Keratinocyte (primary cell): Measurements from ENCODE around the gene ENDOU. TPM values are rescaled to one million over a fixed set of nuclear protein-coding genes. Genes with fewer than 3 reads are reported as not detected.

Experiments
- DNase-seq: peaks from one replicate; pipeline ENCODE4 v3.0.0-alpha.2; 2011; ENCODE audit warnings: low read depth, missing footprints, low spot score
- FAIRE-seq: peaks from 2 replicates; lab custom pipeline; 2011; peaks lifted over from hg19 to GRCh38; lab: Jason Lieb, UNC
- H2AFZ ChIP-seq: 2 replicates; pipeline ENCODE4 v1.6.0; 2012; ENCODE audit warnings: low read length, control low read depth, inconsistent platforms; ENCODE audit not compliant: control insufficient read depth
- H3K27ac ChIP-seq: 2 replicates; pipeline ENCODE4 v1.5.1; 2011; ENCODE audit warnings: low read length; ENCODE audit not compliant: control insufficient read depth, insufficient read depth
- H3K27me3 ChIP-seq: 3 replicates; pipeline ENCODE4 v1.6.0; 2011; ENCODE audit warnings: low read length; ENCODE audit not compliant: control insufficient read depth, insufficient read depth; ENCODE audit errors: extremely low read depth
- H3K36me3 ChIP-seq, 2 experiments: 2 replicates in 1 of 2; 3 replicates in 1 of 2; pipeline ENCODE4 v1.5.1; 2011; ENCODE audit warnings: low read length in 2 of 2, mild to moderate bottlenecking in 1 of 2; ENCODE audit not compliant: control insufficient read depth in 2 of 2, insufficient read depth in 2 of 2; ENCODE audit errors: extremely low read depth in 1 of 2
- H3K4me1 ChIP-seq: 3 replicates; pipeline ENCODE4 v1.5.1; 2011; ENCODE audit warnings: low read length; ENCODE audit not compliant: control insufficient read depth, insufficient read depth; ENCODE audit errors: extremely low read depth
- H3K4me2 ChIP-seq: 3 replicates; pipeline ENCODE4 v1.6.0; 2011; ENCODE audit warnings: low read depth, low read length; ENCODE audit not compliant: control insufficient read depth, insufficient read depth; ENCODE audit errors: extremely low read depth
- H3K4me3 ChIP-seq, 3 experiments: fragments of 200-600 bp in 1 of 3; sonication (generic) in 1 of 3; 2 replicates in 2 of 3; 3 replicates in 1 of 3; pipeline ENCODE4 v1.5.1; 2011 to 2016; ENCODE audit warnings: low read length in 3 of 3, mild to moderate bottlenecking in 3 of 3, control low read depth in 2 of 3, inconsistent platforms in 1 of 3, low read depth in 1 of 3, mixed read lengths in 1 of 3, mixed run types in 1 of 3, moderate library complexity in 1 of 3; ENCODE audit not compliant: control insufficient read depth in 2 of 3, insufficient read depth in 2 of 3; ENCODE audit errors: extremely low read depth in 1 of 3
- H3K79me2 ChIP-seq: 2 replicates; pipeline ENCODE4 v1.6.0; 2012; ENCODE audit warnings: low read length; ENCODE audit not compliant: control insufficient read depth, insufficient read depth
- H3K9ac ChIP-seq: 3 replicates; pipeline ENCODE4 v1.6.0; 2011; ENCODE audit warnings: low read length; ENCODE audit not compliant: control insufficient read depth, insufficient read depth; ENCODE audit errors: extremely low read depth
- H3K9me1 ChIP-seq: 3 replicates; pipeline ENCODE4 v1.6.0; 2011; ENCODE audit warnings: low read length; ENCODE audit not compliant: control insufficient read depth, insufficient read depth; ENCODE audit errors: extremely low read depth
- H3K9me3 ChIP-seq: 2 replicates; pipeline ENCODE4 v1.5.1; 2012; ENCODE audit warnings: low read depth, low read length; ENCODE audit not compliant: control insufficient read depth
- H4K20me1 ChIP-seq: 3 replicates; pipeline ENCODE4 v1.6.0; 2011; ENCODE audit warnings: low read length; ENCODE audit not compliant: control insufficient read depth, insufficient read depth; ENCODE audit errors: extremely low read depth
- CTCF ChIP-seq, 3 experiments: IDR thresholded peaks in 1 of 3; conservative IDR thresholded peaks in 1 of 3; optimal IDR thresholded peaks in 1 of 3; 2 replicates in 2 of 3; 3 replicates in 1 of 3; pipeline versions ENCODE3 to v1.5.1; 2011; ENCODE audit warnings: low read length in 3 of 3, mild to moderate bottlenecking in 3 of 3, moderate library complexity in 2 of 3, control low read depth in 1 of 3, inconsistent platforms in 1 of 3; ENCODE audit not compliant: insufficient read depth in 2 of 3; ENCODE audit errors: extremely low read depth in 1 of 3
- EZH2 ChIP-seq: IDR thresholded peaks from one replicate; pipeline ENCODE4 v1.6.1; 2012; ENCODE audit warnings: inconsistent platforms, mild to moderate bottlenecking, low read length, moderate library complexity
- dilution Hi-C: fragments of 300-500 bp; cut with MboI; formaldehyde crosslinking; loops from one replicate; pipeline ENCODE4 v1.7.0; 2020; ENCODE audit warnings: low sequenced_read_pairs; ENCODE audit not compliant: extremely low pct_ligation_motif_present
- polyA plus RNA-seq, 5 experiments: library from polyadenylated mRNA; depleted of rRNA in 3 of 5; stranded (reverse) in 3 of 5; stranded (forward) in 1 of 5; unstranded in 1 of 5; fragments of >200 nt; gene quantifications; 1 replicate in 1 of 5; 2 replicates in 3 of 5; 3 replicates in 1 of 5; pipeline versions ENCODE4 v1.2.1 to v1.2.3, GENCODE V29; 2011 to 2012; ENCODE audit warnings: missing spikeins in 2 of 5, low read depth in 1 of 5, low replicate concordance in 1 of 5

Gene ENDOU
- polyA plus RNA-seq, 1 donor (not counting 4 experiments of a cell fraction or from before 2014, with no cell fraction given): 0.33 TPM

- dilution Hi-C loops: no loop called here
These were observed 15.0 kb downstream of the ENDOU start for GRCh38 chr12:47710278-47710677.

GRCh38 chr12:47709671-47710070 lies 15.6 kb downstream of the ENDOU start:
- DNase-seq (no peak), FAIRE-seq (no peak)
- Histone ChIP-seq H4K20me1 (no peaks in the 10 kb centered on the region), H3K9ac (no peak overlapping the region), H3K79me2 (peaks cover 10% of the 10 kb centered on the region), H3K4me3 (no peak overlapping the region), H2AFZ (no peak overlapping the region), H3K4me1 (peaks cover 11% of the 10 kb centered on the region), H3K36me3 (no peaks in the 10 kb centered on the region), H3K27ac (no peak overlapping the region), H3K9me3 (no peaks in the 10 kb centered on the region), H3K27me3 (no peaks in the 10 kb centered on the region), H3K9me1 (no peaks in the 10 kb centered on the region), H3K4me2 (no peak overlapping the region)
- TF ChIP-seq CTCF (optimal IDR thresholded peaks at IDR 0.05 in 1 of 3, IDR thresholded peaks at IDR 0.05 in 1 of 3, conservative IDR thresholded peaks at IDR 0.05 in 1 of 3; ENCODE audit: extremely low read depth in 1 of 3, insufficient read depth in 2 of 3, low read length in 3 of 3): no peak
- no peak for TF ChIP-seq EZH2
- dilution Hi-C loops: no loop called here

More at GRCh38 chr12:47710278-47710677, 15.0 kb downstream of the ENDOU start:
- Histone ChIP-seq H3K9me1 (no peaks in the 10 kb centered on the region), H2AFZ (no peak overlapping the region), H3K4me3 (no peak overlapping the region), H3K9ac (no peak overlapping the region), H3K79me2 (peaks cover 4% of the 10 kb centered on the region), H3K27me3 (no peaks in the 10 kb centered on the region), H3K36me3 (no peaks in the 10 kb centered on the region), H3K27ac (no peak overlapping the region), H4K20me1 (no peaks in the 10 kb centered on the region), H3K9me3 (no peaks in the 10 kb centered on the region), H3K4me2 (no peak overlapping the region), H3K4me1 (peaks cover 7% of the 10 kb centered on the region)
- FAIRE-seq (no peak), DNase-seq (no peak)
- no peak for TF ChIP-seq CTCF (optimal IDR thresholded peaks at IDR 0.05 in 1 of 3, IDR thresholded peaks at IDR 0.05 in 1 of 3, conservative IDR thresholded peaks at IDR 0.05 in 1 of 3; ENCODE audit: extremely low read depth in 1 of 3, insufficient read depth in 2 of 3, low read length in 3 of 3)
- TF ChIP-seq EZH2: no peak
